Tracheal epithelial cell (primary cell): ENCODE measurements around the gene AHR. TPM values are rescaled to one million over a fixed set of nuclear protein-coding genes. Genes with fewer than 3 reads are reported as not detected.

ENCODE experiments used
- total RNA-seq: library from RNA; depleted of rRNA; stranded (reverse); fragments of >200 nt; gene quantifications from 2 replicates; pipeline ENCODE4 v1.2.1, GENCODE V29; 2014

Gene AHR
- total RNA-seq, result 97.1 and 121 TPM in 2 replicates

GRCh38 chr7:17298102-17298839, at the start of gene AHR:
Gene AHR (plus strand): TSS chr7:17298652. CDS start chr7:17299265, 613 bp downstream.

